LNCaP clone FGC (cell line): ENCODE data around the gene SLC25A21.

Source experiments
- DNase-seq: peaks from one replicate; pipeline ENCODE4 v3.0.0-alpha.2; 2011; ENCODE audit warnings: low read depth
- H3K4me3 ChIP-seq: 2 replicates; pipeline ENCODE4 v1.5.1; 2011; ENCODE audit warnings: mild to moderate bottlenecking, low read depth, low read length, control low read depth
- TF ChIP-seq, protein P1 (sequence below): IDR thresholded peaks from 2 replicates; pipeline ENCODE4 v1.5.1; 2012; ENCODE audit warnings: mild to moderate bottlenecking; ENCODE audit not compliant: control insufficient read depth, insufficient read depth; ENCODE audit errors: extremely low read depth

The SLC25A21 gene

DNA sequence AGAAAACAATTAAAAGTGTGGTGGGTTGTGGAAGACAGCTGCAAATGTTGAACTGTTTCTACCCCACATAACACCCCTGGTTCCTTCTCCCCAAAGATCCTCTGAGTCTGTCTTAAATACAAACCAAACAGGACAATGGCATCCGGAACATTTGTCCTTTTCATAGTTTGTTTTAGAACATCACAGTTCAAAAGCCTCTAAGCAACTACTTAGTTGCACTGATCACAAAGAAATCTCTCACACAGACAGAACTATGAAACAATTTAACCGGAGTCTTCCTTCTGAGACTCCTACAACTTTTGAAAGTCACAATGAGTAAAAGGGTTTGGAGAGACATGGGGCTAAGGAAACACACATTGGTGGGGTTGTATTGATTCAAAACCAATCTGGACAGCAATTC lies 125.6 kb downstream of the SLC25A21 start:
- H3K4me3 ChIP-seq = no peak overlapping the region
- DNase-seq = no peak
- TF ChIP-seq, protein P1, sequence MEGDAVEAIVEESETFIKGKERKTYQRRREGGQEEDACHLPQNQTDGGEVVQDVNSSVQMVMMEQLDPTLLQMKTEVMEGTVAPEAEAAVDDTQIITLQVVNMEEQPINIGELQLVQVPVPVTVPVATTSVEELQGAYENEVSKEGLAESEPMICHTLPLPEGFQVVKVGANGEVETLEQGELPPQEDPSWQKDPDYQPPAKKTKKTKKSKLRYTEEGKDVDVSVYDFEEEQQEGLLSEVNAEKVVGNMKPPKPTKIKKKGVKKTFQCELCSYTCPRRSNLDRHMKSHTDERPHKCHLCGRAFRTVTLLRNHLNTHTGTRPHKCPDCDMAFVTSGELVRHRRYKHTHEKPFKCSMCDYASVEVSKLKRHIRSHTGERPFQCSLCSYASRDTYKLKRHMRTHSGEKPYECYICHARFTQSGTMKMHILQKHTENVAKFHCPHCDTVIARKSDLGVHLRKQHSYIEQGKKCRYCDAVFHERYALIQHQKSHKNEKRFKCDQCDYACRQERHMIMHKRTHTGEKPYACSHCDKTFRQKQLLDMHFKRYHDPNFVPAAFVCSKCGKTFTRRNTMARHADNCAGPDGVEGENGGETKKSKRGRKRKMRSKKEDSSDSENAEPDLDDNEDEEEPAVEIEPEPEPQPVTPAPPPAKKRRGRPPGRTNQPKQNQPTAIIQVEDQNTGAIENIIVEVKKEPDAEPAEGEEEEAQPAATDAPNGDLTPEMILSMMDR = no peak

DNA sequence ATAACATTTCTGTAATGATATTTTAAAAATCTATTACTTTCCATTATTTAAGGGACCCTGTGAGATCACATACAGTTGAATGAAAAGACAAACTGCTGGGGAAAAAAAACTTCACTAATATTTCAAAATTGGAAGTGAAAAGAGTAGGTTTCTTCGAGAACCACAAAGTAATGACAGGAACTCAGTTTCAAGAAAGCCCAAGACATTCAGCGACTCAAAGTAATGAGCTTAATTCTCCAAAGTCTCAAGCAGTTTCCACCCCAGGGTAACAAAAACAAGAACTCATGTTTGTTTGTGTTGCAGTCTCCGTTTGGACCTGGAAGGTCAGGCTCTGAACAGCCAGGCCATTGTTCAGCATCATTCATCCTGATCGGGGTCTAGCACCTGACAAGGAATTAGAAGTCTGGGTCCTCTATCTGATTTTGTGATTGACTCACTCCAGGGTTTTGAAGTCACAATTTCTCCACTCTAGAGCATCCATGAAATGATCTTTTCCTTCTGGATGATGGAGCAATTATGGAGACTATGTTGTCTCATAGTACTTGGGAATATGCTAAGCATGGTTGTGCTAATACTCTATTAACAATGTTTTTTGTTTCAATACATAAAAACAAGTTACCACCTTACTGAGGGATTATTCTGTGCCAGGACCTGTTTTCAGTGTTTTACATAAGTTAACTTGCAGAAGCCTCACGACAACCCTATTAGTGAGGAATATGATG lies 126.9 kb downstream of the SLC25A21 start:
- TF ChIP-seq, protein P1 = no peak
- no peak overlapping the region for H3K4me3 ChIP-seq
- DNase-seq = no peak

GRCh38 chr14:37037636-37038387 lies 134.6 kb downstream of the SLC25A21 start:
- no peak for DNase-seq
- TF ChIP-seq, protein P1 = no peak
- no peak overlapping the region for H3K4me3 ChIP-seq

- TF ChIP-seq, protein P1 = no peak
- no peak overlapping the region for H3K4me3 ChIP-seq
- no peak for DNase-seq
Observed at GRCh38 chr14:37036669-37037341, 135.6 kb downstream of the SLC25A21 start.

- TF ChIP-seq, protein P1 = no peak
- no peak overlapping the region for H3K4me3 ChIP-seq
- DNase-seq = no peak
Observed at GRCh38 chr14:37035401-37035800, 137.0 kb downstream of the SLC25A21 start.

GRCh38 chr14:37034410-37035285 lies 137.8 kb downstream of the SLC25A21 start:
- TF ChIP-seq, protein P1 = no peak
- no peak overlapping the region for H3K4me3 ChIP-seq
- no peak for DNase-seq
